ENCODE measurements around the gene WAPL. TPM values are rescaled to one million over a fixed set of nuclear protein-coding genes. Genes with fewer than 3 reads are reported as not detected.

Gene WAPL
- total and polyA plus RNA-seq, 12 donors, result 11.1 to 44.5 (median 31.2) TPM

DNA sequence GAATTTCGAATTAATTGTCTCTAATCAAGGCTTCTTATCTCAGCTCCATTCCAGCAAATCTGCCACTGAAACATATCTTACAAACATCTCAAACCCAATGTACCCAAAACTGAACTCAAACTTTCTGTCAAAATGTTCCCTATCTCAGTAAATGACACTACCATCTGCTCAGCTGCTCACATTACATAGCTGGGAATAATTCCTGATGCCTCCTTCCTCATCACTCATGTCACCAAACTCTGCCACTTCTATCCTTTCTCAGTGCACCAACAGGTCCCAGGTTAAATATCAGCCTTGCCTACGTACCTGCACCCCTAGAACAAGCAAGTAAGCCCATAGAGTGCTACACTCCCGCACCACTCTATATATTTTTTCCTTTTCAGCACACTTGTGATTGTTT, 12.4 kb downstream of the WAPL start:
- Histone ChIP-seq H3K36me3 (replicated peaks in 1 of 2) (peaks cover 0 to 3% of the 10 kb centered on the region in 2 donors), H3K4me3 (no peak overlapping the region), H3K9me3 (replicated peaks in 1 of 3) (no peaks in the 10 kb centered on the region), H3K27me3 (no peaks in the 10 kb centered on the region), H3K4me1 (replicated peaks in 1 of 2) (peaks cover 0 to 27% of the 10 kb centered on the region in 2 donors), H3K27ac (no peak overlapping the region)
- intact Hi-C loops (cut with DNase I), result no loop called here
- no peak for DNase-seq
- WGBS, 4 donors, result 85 to 95% (median 91%) methylated on average over 3 of the region's 3 CpGs
- TF ChIP-seq, protein P1, sequence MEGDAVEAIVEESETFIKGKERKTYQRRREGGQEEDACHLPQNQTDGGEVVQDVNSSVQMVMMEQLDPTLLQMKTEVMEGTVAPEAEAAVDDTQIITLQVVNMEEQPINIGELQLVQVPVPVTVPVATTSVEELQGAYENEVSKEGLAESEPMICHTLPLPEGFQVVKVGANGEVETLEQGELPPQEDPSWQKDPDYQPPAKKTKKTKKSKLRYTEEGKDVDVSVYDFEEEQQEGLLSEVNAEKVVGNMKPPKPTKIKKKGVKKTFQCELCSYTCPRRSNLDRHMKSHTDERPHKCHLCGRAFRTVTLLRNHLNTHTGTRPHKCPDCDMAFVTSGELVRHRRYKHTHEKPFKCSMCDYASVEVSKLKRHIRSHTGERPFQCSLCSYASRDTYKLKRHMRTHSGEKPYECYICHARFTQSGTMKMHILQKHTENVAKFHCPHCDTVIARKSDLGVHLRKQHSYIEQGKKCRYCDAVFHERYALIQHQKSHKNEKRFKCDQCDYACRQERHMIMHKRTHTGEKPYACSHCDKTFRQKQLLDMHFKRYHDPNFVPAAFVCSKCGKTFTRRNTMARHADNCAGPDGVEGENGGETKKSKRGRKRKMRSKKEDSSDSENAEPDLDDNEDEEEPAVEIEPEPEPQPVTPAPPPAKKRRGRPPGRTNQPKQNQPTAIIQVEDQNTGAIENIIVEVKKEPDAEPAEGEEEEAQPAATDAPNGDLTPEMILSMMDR (IDR thresholded peaks at IDR 0.05), result no peak
- TF ChIP-seq POLR2A (IDR thresholded peaks at IDR 0.05), result no peak

GRCh38 chr10:86508217-86508616, 13.4 kb downstream of the WAPL start:
- Histone ChIP-seq H3K27me3 (no peaks in the 10 kb centered on the region), H3K9me3 (replicated peaks in 1 of 3) (no peaks in the 10 kb centered on the region), H3K27ac (no peak overlapping the region), H3K4me3 (no peak overlapping the region), H3K4me1 (replicated peaks in 1 of 2) (peaks cover 0 to 22% of the 10 kb centered on the region in 2 donors), H3K36me3 (replicated peaks in 1 of 2) (peaks cover 0 to 3% of the 10 kb centered on the region in 2 donors)
- WGBS, 4 donors, result 92 to 95% (median 94%) methylated on average over 6 of the region's 6 CpGs
- TF ChIP-seq, protein P1 (IDR thresholded peaks at IDR 0.05), result no peak
- no peak for TF ChIP-seq POLR2A (IDR thresholded peaks at IDR 0.05)
- DNase-seq, result no peak
- intact Hi-C loops (cut with DNase I), result no loop called here

DNA sequence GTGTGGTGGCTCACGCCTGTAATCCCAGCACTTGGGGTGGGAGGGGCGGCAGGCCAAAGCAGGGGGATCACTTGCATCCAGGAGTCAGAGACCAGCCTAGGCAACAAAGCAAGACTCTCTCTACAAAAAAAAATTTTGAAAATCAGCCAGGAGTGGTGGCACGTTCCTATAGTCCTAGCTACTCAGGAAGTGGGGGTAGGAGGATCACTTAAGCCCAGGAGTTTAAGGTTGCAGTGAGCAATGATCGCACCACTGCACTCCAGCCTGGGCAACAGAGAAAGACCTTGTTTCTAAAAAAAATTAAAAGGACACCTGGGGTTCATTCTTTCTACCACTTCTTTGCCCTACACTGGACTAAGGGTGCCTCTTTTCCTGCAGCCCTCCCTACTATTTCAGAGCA, 15.1 kb downstream of the WAPL start:
- Histone ChIP-seq H3K4me3 (no peak overlapping the region), H3K27me3 (no peaks in the 10 kb centered on the region), H3K4me1 (replicated peaks in 1 of 2) (peaks cover 0 to 10% of the 10 kb centered on the region in 2 donors), H3K36me3 (replicated peaks in 1 of 2) (peaks cover 0 to 3% of the 10 kb centered on the region in 2 donors), H3K9me3 (replicated peaks in 1 of 3) (no peaks in the 10 kb centered on the region), H3K27ac (no peak overlapping the region)
- 76 to 83% (median 80%) methylated on average over 4 of the region's 4 CpGs for WGBS, 4 donors
- DNase-seq, result no peak
- TF ChIP-seq POLR2A (IDR thresholded peaks at IDR 0.05), result no peak
- TF ChIP-seq, protein P1 (IDR thresholded peaks at IDR 0.05), result no peak
- intact Hi-C loops (cut with DNase I), result no loop called here

DNA sequence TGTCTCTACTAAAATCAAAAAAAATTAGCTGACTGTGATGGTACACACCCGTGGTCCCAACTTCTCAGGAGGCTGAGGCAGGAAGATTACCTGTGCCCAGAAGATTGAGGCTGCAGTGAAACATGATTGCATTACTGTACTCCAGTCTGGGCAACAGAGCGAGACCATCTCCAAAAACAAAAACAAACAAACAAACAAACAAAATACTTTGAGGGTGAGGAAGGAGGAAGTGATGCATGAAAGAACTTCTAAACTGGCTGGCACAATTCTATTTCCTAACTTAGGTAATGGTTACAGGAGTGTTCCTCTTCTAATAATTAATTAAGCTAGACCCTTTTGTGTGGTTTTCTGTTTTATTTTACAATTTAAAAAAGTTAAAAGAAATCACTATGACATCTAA, 15.5 kb downstream of the WAPL start:
- H3K9me3 ChIP-seq (replicated peaks in 1 of 3), result no peaks in the 10 kb centered on the region
- no peaks in the 10 kb centered on the region for H3K27me3 ChIP-seq
- no peak overlapping the region for H3K4me3 ChIP-seq
- 75 to 79% (median 78%) methylated on average over 2 of the region's 2 CpGs for WGBS, 4 donors
- TF ChIP-seq POLR2A (IDR thresholded peaks at IDR 0.05), result no peak
- TF ChIP-seq, protein P1 (IDR thresholded peaks at IDR 0.05), result no peak
- peaks cover 0 to 3% of the 10 kb centered on the region in 2 donors for H3K36me3 ChIP-seq (replicated peaks in 1 of 2)
- DNase-seq, result no peak
- H3K27ac ChIP-seq, result no peak overlapping the region
- H3K4me1 ChIP-seq (replicated peaks in 1 of 2), result peaks cover 0 to 10% of the 10 kb centered on the region in 2 donors
- intact Hi-C loops (cut with DNase I), result no loop called here

Data from adrenal gland (tissue), 12 donors.